ENCODE data around the gene CXorf65. TPM values are rescaled to one million over a fixed set of nuclear protein-coding genes. Genes with fewer than 3 reads are reported as not detected.

The CXorf65 gene
- total RNA-seq, 4 donors from 2014 or later, result not detected

DNA sequence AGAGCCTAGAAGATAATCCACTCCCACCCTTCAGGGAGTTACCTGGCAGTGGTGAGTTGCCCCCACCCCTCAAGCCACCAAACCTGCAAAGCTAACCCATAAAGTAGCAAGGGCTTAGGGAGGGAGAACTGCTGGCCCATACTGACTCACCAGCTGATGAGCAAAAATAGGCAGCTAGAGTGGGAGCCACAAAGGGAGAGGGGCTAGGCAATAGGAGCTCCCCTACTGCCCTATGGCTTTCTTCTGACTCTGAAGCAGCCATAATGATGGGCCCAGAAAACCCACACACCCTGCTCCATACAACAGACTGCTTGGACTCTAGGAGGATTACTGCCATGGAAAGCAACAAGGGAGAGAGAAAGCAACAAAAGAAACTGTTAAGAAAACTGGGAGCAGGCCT, 46.4 kb downstream of the CXorf65 start:
- TF ChIP-seq POLR2AphosphoS5 (IDR thresholded peaks at IDR 0.05) (no peak), POLR2A (IDR thresholded peaks at IDR 0.05) (no peak), EP300 (IDR thresholded peaks at IDR 0.05) (no peak)
- TF ChIP-seq, protein P1, sequence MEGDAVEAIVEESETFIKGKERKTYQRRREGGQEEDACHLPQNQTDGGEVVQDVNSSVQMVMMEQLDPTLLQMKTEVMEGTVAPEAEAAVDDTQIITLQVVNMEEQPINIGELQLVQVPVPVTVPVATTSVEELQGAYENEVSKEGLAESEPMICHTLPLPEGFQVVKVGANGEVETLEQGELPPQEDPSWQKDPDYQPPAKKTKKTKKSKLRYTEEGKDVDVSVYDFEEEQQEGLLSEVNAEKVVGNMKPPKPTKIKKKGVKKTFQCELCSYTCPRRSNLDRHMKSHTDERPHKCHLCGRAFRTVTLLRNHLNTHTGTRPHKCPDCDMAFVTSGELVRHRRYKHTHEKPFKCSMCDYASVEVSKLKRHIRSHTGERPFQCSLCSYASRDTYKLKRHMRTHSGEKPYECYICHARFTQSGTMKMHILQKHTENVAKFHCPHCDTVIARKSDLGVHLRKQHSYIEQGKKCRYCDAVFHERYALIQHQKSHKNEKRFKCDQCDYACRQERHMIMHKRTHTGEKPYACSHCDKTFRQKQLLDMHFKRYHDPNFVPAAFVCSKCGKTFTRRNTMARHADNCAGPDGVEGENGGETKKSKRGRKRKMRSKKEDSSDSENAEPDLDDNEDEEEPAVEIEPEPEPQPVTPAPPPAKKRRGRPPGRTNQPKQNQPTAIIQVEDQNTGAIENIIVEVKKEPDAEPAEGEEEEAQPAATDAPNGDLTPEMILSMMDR (IDR thresholded peaks at IDR 0.05), result no peak
- Histone ChIP-seq H3K36me3 (peaks cover 24% of the 10 kb centered on the region), H3K4me3 (no peak overlapping the region), H3K4me1 (no peaks in the 10 kb centered on the region), H3K27me3 (no peaks in the 10 kb centered on the region), H3K27ac (no peak overlapping the region), H3K9me3 (no peaks in the 10 kb centered on the region)
- DNase-seq (ENCODE audit: low spot score in 2 of 2), result no peak

DNA sequence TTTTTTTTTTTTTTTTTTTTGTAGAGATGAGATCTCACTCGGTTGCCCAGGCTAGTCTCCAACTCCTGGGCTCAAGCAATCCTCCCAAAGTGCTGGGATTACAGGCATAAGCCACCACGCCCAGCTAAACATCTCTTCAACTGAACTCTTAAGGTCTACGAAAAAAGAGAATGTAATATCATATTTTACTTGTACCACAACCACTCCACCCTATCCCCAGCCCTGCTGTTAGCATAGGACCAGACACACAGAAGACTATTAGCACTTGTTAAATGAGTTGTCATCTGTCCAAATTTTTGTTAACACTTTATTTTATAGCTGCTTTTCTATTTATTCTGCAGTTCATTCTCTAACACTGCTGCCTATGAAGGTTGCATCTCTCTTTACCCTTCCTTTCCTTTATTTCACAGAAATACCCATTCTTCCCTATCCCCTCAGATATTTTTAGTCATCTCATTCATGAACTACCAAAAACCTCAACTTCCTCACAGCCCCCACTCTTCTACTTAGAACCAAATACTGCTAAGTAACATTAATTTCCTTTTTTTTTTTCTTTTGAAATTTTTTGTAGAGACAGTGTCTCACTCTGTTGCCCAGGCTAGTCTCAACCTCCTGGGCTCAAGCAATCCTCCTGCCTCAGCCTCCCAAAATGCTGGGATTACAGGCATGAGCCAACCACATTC, 48.6 kb downstream of the CXorf65 start:
- no peak for DNase-seq (ENCODE audit: low spot score in 2 of 2)
- Histone ChIP-seq H3K27ac (no peak overlapping the region), H3K36me3 (peaks cover 24% of the 10 kb centered on the region), H3K9me3 (no peaks in the 10 kb centered on the region), H3K4me1 (no peaks in the 10 kb centered on the region), H3K4me3 (no peak overlapping the region), H3K27me3 (no peaks in the 10 kb centered on the region)
- TF ChIP-seq EP300 (IDR thresholded peaks at IDR 0.05), result no peak
- TF ChIP-seq POLR2AphosphoS5 (IDR thresholded peaks at IDR 0.05), result no peak
- WGBS, result 56% methylated on average over 3 of the region's 3 CpGs

DNA sequence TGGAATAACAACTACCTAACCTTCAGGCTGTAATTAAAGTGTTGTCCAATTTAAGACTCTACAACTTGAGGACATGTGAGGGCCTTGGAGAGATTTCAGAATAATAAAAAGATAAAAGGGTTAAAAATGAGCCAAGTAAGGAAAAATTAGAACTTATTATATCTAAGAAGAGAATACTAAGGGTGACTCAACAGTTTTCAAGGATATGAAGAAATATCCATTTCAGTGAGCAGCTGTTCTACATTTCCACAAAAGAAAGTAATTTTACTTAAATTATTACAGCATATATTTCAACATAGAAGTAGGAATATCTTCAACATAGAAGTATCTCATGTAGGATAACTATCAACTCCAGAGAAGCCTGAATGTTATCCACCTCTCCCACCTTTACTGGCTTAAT, 49.7 kb downstream of the CXorf65 start:
- no peak for TF ChIP-seq EP300 (IDR thresholded peaks at IDR 0.05)
- TF ChIP-seq POLR2AphosphoS5 (IDR thresholded peaks at IDR 0.05), result no peak
- no peak for DNase-seq (ENCODE audit: low spot score in 2 of 2)
- Histone ChIP-seq H3K36me3 (peaks cover 23% of the 10 kb centered on the region), H3K4me3 (no peak overlapping the region), H3K27ac (no peak overlapping the region), H3K27me3 (no peaks in the 10 kb centered on the region), H3K9me3 (no peaks in the 10 kb centered on the region), H3K4me1 (no peaks in the 10 kb centered on the region)

Other genes with a start within 250 kb of the CXorf65 start
- gene TEX11, start 198.0 kb downstream of the CXorf65 start, total RNA-seq, result not detected
- gene SLC7A3, start 175.6 kb downstream of the CXorf65 start, total RNA-seq, result under 1 TPM in 3 of 4 donors, not detected in 1; 0.21 to 0.32 (median 0.25) TPM
- 10 to 100 TPM; 41.0 to 71.8 (median 65.3) TPM for gene SNX12, start 38.4 kb downstream of the CXorf65 start, total RNA-seq
- 10 to 100 TPM; 21.0 to 36.8 (median 28.2) TPM for gene FOXO4, start 10.9 kb downstream of the CXorf65 start, total RNA-seq
- gene IL2RG, start 4.8 kb upstream of the CXorf65 start, total RNA-seq, result 10 to 100 TPM in 2 of 4 donors, 1 to 10 TPM in 2; 2.6 to 15.0 (median 9.1) TPM
- 10 to 100 TPM; 27.0 to 63.0 (median 39.8) TPM for gene MED12, start 11.9 kb upstream of the CXorf65 start, total RNA-seq
- under 1 TPM; 0.52 to 0.97 (median 0.60) TPM for gene NLGN3, start 38.1 kb upstream of the CXorf65 start, total RNA-seq
- gene GJB1, start 116.5 kb upstream of the CXorf65 start, total RNA-seq, result 1 to 10 TPM in 3 of 4 donors, under 1 TPM in 1; 0.98 to 4.8 (median 3.3) TPM
- 10 to 100 TPM; 10.0 to 42.6 (median 18.5) TPM for gene ZMYM3, start 147.4 kb upstream of the CXorf65 start, total RNA-seq
- gene NONO, start 176.9 kb upstream of the CXorf65 start, total RNA-seq, result 100 to 1,000 TPM; 216 to 323 (median 221) TPM
- 1 to 10 TPM in 1 of 4 donors, under 1 TPM in 3; 0.45 to 2.5 (median 0.71) TPM for gene ITGB1BP2, start 195.0 kb upstream of the CXorf65 start, total RNA-seq